Right kidney (tissue), 1 donor: ENCODE results near the gene LMTK3.

Experiments
- DNase-seq: peaks from one replicate; pipeline ENCODE4 v3.0.0-alpha.2; 2016

The LMTK3 gene

DNA sequence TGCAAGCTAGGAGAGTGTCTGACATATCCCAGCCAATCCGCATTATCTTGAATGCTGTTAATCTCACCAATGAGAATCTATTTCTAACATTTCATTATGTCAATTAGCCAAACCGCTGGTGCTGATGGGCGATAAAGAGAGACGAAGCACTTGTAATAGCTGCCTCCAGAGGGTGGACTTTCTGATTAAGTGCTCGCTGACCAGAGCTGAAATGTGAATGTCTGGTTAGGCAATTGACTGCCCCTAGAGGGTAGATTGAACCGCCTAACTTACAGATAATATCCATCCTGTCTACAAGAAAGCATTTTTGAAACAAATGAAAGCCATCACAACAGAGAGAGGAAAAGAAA, 66.4 kb downstream of the LMTK3 start:
- DNase-seq: no peak

DNA sequence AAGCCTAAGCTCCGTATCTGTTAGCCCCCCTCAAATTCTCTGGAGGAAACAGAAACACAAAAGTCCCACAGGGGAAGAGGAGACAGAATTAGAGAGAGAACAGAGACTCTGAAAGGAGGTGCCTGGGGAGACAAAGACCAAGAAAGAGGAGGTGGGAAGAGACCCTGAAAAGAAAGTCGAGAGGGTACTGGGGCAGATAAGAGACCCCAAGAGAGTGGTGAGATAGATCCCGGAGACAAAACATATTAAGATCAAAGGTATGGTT, 66.8 kb downstream of the LMTK3 start:
- no peak for DNase-seq

DNA sequence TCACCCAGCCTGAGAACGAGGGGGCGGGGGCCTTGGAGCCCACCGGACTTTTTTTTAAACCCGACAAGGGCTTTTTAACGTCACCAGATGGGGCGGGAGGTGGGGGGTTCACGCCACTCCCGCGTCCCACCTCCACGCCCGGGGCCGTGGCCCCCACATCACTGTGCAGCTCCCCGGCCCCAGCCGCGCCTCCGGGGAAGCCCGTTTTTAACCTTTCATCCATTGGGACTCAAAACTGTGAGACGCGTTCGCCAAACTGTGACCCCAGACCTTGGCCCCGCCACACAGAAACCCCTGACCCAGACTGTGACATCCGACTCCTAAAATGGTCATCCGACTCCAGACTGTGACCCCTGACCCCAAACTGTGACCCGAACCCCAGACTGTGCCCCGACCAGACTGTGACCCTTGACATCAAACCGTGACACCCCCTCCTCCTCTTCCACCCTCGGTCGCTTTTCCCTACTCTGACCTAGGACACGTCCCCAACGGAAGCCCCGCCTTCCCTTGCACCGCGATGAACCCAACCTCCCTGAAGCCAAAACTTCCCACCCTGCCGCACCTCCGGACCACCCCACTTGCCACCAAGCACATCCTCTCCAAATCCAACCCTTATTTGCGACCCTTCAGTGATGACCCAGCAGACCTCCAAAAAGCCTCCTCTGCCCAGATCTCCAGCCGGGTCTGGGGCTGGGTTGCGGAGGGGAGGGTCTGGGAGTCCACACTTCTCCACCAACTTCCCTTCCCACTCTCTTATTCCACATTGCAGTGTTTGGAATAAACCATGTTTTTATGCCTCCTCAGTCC, 67.3 kb downstream of the LMTK3 start:
- no peak for DNase-seq

DNA sequence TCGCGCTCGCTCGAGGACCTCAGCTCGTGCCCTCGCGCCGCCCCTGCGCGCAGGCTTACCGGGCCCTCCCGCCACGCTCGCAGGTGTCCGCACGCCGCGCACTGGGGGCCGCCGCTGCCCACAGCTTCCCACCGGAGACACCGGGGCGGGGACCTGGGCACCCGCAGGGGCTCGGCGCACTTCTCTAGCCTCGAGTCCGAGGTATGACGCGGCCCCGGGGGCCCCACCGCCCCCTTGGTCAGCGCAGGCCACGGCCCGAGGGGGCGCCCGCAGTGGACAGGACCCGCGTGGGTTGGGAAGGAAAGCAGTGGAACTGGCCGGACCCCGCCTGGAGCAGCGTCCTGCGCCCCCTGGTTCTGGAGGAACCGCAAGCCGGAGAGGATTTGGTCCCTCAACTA, 67.9 kb downstream of the LMTK3 start:
- peak; percentile 49 for DNase-seq

DNA sequence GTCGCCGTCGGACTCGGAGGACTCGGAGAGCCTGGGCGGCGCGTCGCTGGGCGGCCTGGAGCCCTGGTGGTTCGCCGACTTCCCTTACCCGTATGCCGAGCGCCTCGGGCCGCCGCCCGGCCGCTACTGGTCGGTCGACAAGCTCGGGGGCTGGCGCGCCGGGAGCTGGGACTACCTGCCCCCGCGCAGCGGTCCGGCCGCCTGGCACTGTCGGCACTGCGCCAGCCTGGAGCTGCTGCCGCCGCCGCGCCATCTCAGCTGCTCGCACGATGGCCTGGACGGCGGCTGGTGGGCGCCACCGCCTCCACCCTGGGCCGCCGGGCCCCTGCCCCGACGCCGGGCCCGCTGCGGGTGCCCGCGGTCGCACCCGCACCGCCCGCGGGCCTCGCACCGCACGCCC, 68.4 kb downstream of the LMTK3 start:
- peak; percentile 54 for DNase-seq

DNA sequence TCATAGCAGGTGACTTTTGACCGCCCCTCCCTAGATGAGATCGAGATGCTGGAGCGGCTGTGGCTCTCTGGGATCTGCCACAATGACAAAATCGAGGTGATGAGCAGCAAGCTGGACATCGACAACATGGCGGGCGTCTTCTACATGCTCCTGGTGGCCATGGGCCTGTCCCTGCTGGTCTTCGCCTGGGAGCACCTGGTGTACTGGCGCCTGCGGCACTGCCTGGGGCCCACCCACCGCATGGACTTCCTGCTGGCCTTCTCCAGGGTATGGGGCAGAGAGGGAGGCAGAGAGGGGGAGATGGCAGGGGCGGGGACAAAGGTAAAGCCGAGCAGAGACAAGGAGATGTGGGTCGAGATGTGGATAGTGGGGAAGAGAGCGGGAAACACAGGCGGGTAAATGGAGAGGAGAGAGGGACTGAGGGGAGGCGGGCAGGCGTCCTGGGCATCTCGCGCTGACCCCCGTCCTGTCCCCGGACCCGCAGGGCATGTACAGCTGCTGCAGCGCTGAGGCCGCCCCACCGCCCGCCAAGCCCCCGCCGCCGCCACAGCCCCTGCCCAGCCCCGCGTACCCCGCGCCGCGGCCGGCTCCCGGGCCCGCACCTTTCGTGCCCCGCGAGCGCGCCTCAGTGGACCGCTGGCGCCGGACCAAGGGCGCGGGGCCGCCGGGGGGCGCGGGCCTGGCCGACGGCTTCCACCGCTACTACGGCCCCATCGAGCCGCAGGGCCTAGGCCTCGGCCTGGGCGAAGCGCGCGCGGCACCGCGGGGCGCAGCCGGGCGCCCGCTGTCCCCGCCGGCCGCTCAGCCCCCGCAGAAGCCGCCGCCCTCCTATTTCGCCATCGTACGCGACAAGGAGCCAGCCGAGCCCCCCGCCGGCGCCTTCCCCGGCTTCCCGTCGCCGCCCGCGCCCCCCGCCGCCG, 69.3 kb downstream of the LMTK3 start:
- DNase-seq: no peak

DNA sequence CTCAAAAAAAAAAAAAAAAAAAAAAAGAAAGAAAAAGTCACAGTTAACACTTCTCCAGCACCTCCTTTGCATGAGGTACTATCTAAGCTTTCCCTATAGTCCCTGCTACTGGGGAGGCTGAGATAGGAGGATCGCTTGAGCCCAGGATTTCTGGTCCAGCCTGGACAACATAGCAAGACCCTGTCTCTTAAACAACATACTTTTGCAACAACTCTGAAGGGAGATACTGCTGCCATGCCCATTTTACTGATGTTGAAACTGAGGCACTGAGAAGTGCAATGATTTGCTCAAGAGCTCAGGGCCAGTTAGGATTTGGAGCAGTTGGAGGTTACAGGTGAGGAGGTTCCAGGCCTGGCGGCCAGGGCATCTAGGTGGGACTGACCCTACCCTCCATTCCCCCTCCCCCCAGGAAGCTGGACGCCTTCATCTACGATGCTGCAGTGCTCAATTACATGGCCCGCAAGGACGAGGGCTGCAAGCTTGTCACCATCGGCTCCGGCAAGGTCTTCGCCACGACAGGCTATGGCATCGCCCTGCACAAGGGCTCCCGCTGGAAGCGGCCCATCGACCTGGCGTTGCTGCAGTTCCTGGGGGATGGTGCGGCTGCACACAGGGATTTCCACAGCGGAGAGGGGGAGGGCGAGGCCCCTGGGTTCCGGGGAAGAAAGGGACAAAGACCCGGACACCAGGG, 70.1 kb downstream of the LMTK3 start:
- DNase-seq: no peak

DNA sequence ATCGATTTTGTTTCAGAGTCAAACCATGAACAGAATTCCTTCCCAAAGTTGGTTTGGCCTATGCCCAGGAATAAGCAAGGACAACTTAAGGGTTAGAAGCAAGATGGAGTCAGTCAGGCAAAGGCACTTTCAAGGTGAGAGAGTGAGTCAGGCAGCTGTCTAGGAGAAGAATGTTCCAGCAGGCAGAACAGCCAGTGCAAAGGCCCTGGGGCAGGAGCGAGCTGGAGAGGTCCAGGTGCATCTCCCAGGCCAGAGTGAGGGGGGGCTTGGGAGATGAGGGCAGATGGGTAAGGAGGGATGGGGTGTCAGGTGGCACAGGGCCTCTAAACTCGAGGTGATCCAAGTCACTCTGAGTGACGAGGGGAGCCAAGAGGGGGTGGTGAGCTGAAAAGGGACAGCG, 75.0 kb downstream of the LMTK3 start:
- DNase-seq: no peak
